ENCODE results near the gene XKR7.

DNA sequence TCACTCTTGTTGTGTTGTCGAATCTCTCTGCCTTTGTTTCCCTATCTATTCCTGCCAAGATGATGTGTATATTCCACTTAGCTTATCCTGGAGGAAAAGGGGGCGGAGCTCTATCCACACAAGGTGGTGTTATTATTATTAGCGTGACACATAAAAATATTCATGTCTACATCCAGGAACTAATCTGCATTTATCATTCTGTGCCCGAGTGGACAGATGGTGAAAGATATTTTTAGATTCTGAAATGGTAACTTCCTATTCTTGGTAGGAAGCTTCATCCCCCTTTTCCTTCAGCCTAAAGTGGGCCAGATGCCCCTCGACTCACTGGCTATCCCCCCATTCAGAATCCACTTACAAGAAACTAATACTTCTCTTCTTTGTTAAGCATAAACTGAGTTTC is 2.0 kb downstream of the XKR7 start:
- TF ChIP-seq, protein P1, sequence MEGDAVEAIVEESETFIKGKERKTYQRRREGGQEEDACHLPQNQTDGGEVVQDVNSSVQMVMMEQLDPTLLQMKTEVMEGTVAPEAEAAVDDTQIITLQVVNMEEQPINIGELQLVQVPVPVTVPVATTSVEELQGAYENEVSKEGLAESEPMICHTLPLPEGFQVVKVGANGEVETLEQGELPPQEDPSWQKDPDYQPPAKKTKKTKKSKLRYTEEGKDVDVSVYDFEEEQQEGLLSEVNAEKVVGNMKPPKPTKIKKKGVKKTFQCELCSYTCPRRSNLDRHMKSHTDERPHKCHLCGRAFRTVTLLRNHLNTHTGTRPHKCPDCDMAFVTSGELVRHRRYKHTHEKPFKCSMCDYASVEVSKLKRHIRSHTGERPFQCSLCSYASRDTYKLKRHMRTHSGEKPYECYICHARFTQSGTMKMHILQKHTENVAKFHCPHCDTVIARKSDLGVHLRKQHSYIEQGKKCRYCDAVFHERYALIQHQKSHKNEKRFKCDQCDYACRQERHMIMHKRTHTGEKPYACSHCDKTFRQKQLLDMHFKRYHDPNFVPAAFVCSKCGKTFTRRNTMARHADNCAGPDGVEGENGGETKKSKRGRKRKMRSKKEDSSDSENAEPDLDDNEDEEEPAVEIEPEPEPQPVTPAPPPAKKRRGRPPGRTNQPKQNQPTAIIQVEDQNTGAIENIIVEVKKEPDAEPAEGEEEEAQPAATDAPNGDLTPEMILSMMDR (IDR thresholded peaks at IDR 0.05 in 8 of 11, conservative IDR thresholded peaks at IDR 0.05 in 3 of 11): no peak
- TF ChIP-seq POLR2AphosphoS5 (IDR thresholded peaks at IDR 0.05) (no peak), POLR2A (IDR thresholded peaks at IDR 0.05) (no peak)

Data from spleen (tissue), 7 donors.